HepG2 (cell line): ENCODE results near the gene NDUFB10. TPM values are rescaled to one million over a fixed set of nuclear protein-coding genes. Genes with fewer than 3 reads are reported as not detected.

Experiments used
- ATM ChIP-seq: fragments of 450-650 bp; IDR thresholded peaks from 2 replicates; pipeline ENCODE4 v1.7.1; 2017; ENCODE audit warnings: mild to moderate bottlenecking, borderline replicate concordance
- BATF2 ChIP-seq: sonication (generic); formaldehyde crosslinking; IDR thresholded peaks from 2 replicates; pipeline ENCODE4 v1.8.0; 2022; ENCODE audit warnings: mild to moderate bottlenecking, missing genetic modification reagents, moderate library complexity
- BCL6 ChIP-seq: IDR thresholded peaks from 2 replicates; pipeline ENCODE4 v1.6.1; 2016; ENCODE audit warnings: missing genetic modification reagents, missing compliant biosample characterization
- FLYWCH1 ChIP-seq: sonication (generic); formaldehyde crosslinking; IDR thresholded peaks from 2 replicates; pipeline ENCODE4 v1.8.1; 2023; ENCODE audit warnings: mild to moderate bottlenecking, missing genetic modification reagents
- FOXK1 ChIP-seq: sonication (generic); formaldehyde crosslinking; IDR thresholded peaks from 2 replicates; pipeline ENCODE4 v1.4.0; 2020; ENCODE audit warnings: low read depth, missing genetic modification reagents, borderline replicate concordance
- SIN3B ChIP-seq: fragments of 150-350 bp; IDR thresholded peaks from 2 replicates; pipeline ENCODE4 v1.6.1; 2014; ENCODE audit warnings: low read length
- SOX6 ChIP-seq, 2 experiments: fragments of 450-650 bp in 1 of 2; sonication (generic) in 1 of 2; formaldehyde crosslinking in 1 of 2; IDR thresholded peaks; 2 replicates each; pipeline versions ENCODE4 v1.4.0 to v1.6.1; 2017 to 2020; ENCODE audit warnings: antibody characterized with exemption in 1 of 2, mild to moderate bottlenecking in 1 of 2, missing genetic modification reagents in 1 of 2
- U2AF2 ChIP-seq: fragments of 200-400 bp; formaldehyde crosslinking; IDR thresholded peaks from 2 replicates; pipeline ENCODE4 v1.6.1; 2017; ENCODE audit warnings: low read depth, mild to moderate bottlenecking, low read length
- USF2 ChIP-seq, 2 experiments: sonication (generic) in 1 of 2; formaldehyde crosslinking in 1 of 2; IDR thresholded peaks; 2 replicates each; pipeline versions ENCODE4 v1.5.1 to v1.6.1; 2011 to 2020; ENCODE audit warnings: borderline replicate concordance in 1 of 2, low read depth in 1 of 2, low read length in 1 of 2, mild to moderate bottlenecking in 1 of 2, missing genetic modification reagents in 1 of 2, moderate library complexity in 1 of 2
- ZBTB7B ChIP-seq: sonication (generic); formaldehyde crosslinking; IDR thresholded peaks from 2 replicates; pipeline ENCODE4 v1.4.0; 2020; ENCODE audit warnings: missing genetic modification reagents
- ZBTB8A ChIP-seq: sonication (generic); formaldehyde crosslinking; IDR thresholded peaks from 2 replicates; pipeline ENCODE4 v1.4.0; 2020; ENCODE audit warnings: mild to moderate bottlenecking, low read depth, missing genetic modification reagents, borderline replicate concordance
- ZNF180 ChIP-seq: sonication (generic); formaldehyde crosslinking; IDR thresholded peaks from 2 replicates; pipeline ENCODE4 v1.4.0; 2020; ENCODE audit warnings: low read depth, missing genetic modification reagents, borderline replicate concordance
- ZNF609 ChIP-seq: sonication (generic); formaldehyde crosslinking; IDR thresholded peaks from 2 replicates; pipeline ENCODE4 v1.4.0; 2020; ENCODE audit warnings: mild to moderate bottlenecking, missing genetic modification reagents, borderline replicate concordance
- ZNF687 ChIP-seq: sonication (generic); formaldehyde crosslinking; IDR thresholded peaks from 2 replicates; pipeline ENCODE4 v1.5.1; 2020; ENCODE audit warnings: mild to moderate bottlenecking, missing genetic modification reagents, moderate library complexity
- ZNF720 ChIP-seq: sonication (generic); formaldehyde crosslinking; IDR thresholded peaks from 2 replicates; pipeline ENCODE4 v1.4.0; 2020; ENCODE audit warnings: missing genetic modification reagents
- polyA plus RNA-seq, 8 experiments: library from polyadenylated mRNA; depleted of rRNA in 3 of 8; stranded (reverse) in 7 of 8; unstranded in 1 of 8; fragments of >200 nt; fragmentation: Illumina TruSeq in 4 of 8; extraction: Trizol in 4 of 8; gene quantifications; 2 replicates each; pipeline versions ENCODE4 v1.2.1 to v1.2.3, GENCODE V29; 2011 to 2016; ENCODE audit warnings: low read depth in 4 of 8, missing spikeins in 1 of 8, mixed read lengths in 1 of 8; ENCODE audit not compliant: insufficient read depth in 1 of 8
- total RNA-seq, 5 experiments: library from RNA; depleted of rRNA; stranded (reverse); fragments of >200 nt; fragmentation: Illumina TruSeq; extraction: Trizol; gene quantifications; 2 replicates each; pipeline ENCODE4 v1.2.3, GENCODE V29; 2016; ENCODE audit warnings: low read depth in 1 of 5

Gene NDUFB10
- total and polyA plus RNA-seq, 2 of the 13 experiments (the other 11 are each of a cell fraction or from before 2014, with no cell fraction given), result 68.6 to 157 TPM

GRCh38 chr16:1940273-1941161, 18.8 kb upstream of the NDUFB10 start (continued):
- TF ChIP-seq SIN3B (no peak), ZBTB8A (CRISPR knock-in tag) (no peak), U2AF2 (no peak), BATF2 (CRISPR knock-in tag) (no peak), FOXK1 (CRISPR knock-in tag) (no peak), BCL6 (CRISPR knock-in tag) (peak; percentile 75), ATM (no peak), ZNF180 (CRISPR knock-in tag) (peak; percentile 13; the same call in 1 of the 2 replicates), SOX6 (IDR thresholded peaks at IDR 0.05) (no peak), SOX6 (CRISPR knock-in tag; IDR thresholded peaks at IDR 0.05) (peak; percentile 85), FLYWCH1 (CRISPR knock-in tag) (no peak), ZBTB7B (CRISPR knock-in tag) (peak; percentile 92), ZNF720 (no peak), USF2 (IDR thresholded peaks at IDR 0.05; ENCODE audit: low read depth, low read length) (peak; percentile 43; the same call in 1 of the 2 replicates), USF2 (CRISPR knock-in tag; IDR thresholded peaks at IDR 0.05; ENCODE audit: borderline replicate concordance) (peak; percentile 44; the same call in 1 of the 2 replicates), ZNF687 (CRISPR knock-in tag) (peak; percentile 94), ZNF609 (CRISPR knock-in tag) (peak; percentile 88)
